ENCODE results near the gene CHID1.

GRCh38 chr11:828506-829175 lies 82.0 kb downstream of the CHID1 start:
- TF ChIP-seq CTCF (conservative IDR thresholded peaks at IDR 0.05; ENCODE audit: low read depth, low read length) (no peak), POLR2A (IDR thresholded peaks at IDR 0.05; ENCODE audit: low read depth, low read length) (no peak), RAD21 (IDR thresholded peaks at IDR 0.05; ENCODE audit: low read length) (no peak), USF2 (IDR thresholded peaks at IDR 0.05; ENCODE audit: low read depth, low read length) (no peak), MAFK (IDR thresholded peaks at IDR 0.05; ENCODE audit: low read depth, low read length) (no peak), MXI1 (IDR thresholded peaks at IDR 0.05; ENCODE audit: borderline replicate concordance, low read depth, low read length) (no peak), SMC3 (IDR thresholded peaks at IDR 0.05; ENCODE audit: low read depth, low read length) (no peak), RFX5 (IDR thresholded peaks at IDR 0.05; ENCODE audit: low read depth, low read length) (no peak), ELK1 (IDR thresholded peaks at IDR 0.05; ENCODE audit: borderline replicate concordance, low read depth, low read length) (no peak)
